ENCODE measurements around the gene TCF7L2.
A peak's percentile ranks its signal among the peaks of the same experiment; 100 is the strongest.

The TCF7L2 gene

DNA sequence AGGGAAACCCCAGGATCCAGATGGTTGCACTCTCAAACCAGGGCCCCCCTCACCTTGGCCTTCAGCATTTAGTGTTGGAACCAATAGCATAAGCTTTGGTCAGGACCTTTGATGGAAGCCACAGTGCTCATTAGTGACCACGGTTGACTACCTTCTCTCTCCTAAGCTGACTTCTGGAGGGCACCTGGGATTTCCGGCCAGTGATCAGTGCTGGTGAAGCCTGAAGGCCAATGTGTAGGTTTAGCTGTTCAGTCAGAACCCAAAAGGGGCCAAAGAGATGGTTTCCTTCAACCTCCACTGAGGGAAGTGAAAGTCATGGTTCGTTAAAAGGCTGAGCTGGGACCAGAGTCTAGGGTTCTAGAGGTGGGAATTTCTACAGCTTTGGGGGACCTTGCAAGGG is 46.4 kb downstream of the TCF7L2 start:
- peak; percentile 30 for DNase-seq (ENCODE audit: extremely low read depth, insufficient read length)

GRCh38 chr10:112999102-112999501 is 49.1 kb downstream of the TCF7L2 start:
- Histone ChIP-seq H3K4me3 (replicated peaks; ENCODE audit: low read depth, low read length) (no peak overlapping the region), H3K36me3 (ENCODE audit: control insufficient read depth, insufficient read depth, low read length) (no peaks in the 10 kb centered on the region), H3K27me3 (replicated peaks; ENCODE audit: control insufficient read depth, insufficient read depth, low read length) (no peaks in the 10 kb centered on the region)
- no peak for TF ChIP-seq CTCF (IDR thresholded peaks at IDR 0.05; ENCODE audit: insufficient read depth, low read length, poor library complexity, severe bottlenecking)
- DNase-seq (ENCODE audit: extremely low read depth, insufficient read length) = no peak

More for the DNA sequence above, 46.4 kb downstream of the TCF7L2 start:
- Histone ChIP-seq H3K27me3 (replicated peaks; ENCODE audit: control insufficient read depth, insufficient read depth, low read length) (no peaks in the 10 kb centered on the region), H3K4me3 (replicated peaks; ENCODE audit: low read depth, low read length) (no peak overlapping the region), H3K36me3 (ENCODE audit: control insufficient read depth, insufficient read depth, low read length) (no peaks in the 10 kb centered on the region)
- TF ChIP-seq CTCF (IDR thresholded peaks at IDR 0.05; ENCODE audit: insufficient read depth, low read length, poor library complexity, severe bottlenecking) = no peak

GRCh38 chr10:113000442-113000841 is 50.4 kb downstream of the TCF7L2 start:
- TF ChIP-seq CTCF (IDR thresholded peaks at IDR 0.05; ENCODE audit: insufficient read depth, low read length, poor library complexity, severe bottlenecking) = no peak

GRCh38 chr10:113000876-113001598 is 51.0 kb downstream of the TCF7L2 start:
- no peak for DNase-seq (ENCODE audit: extremely low read depth, insufficient read length)
- no peak overlapping the region for H3K4me3 ChIP-seq (replicated peaks; ENCODE audit: low read depth, low read length)
- H3K36me3 ChIP-seq (ENCODE audit: control insufficient read depth, insufficient read depth, low read length) = no peaks in the 10 kb centered on the region
- no peaks in the 10 kb centered on the region for H3K27me3 ChIP-seq (replicated peaks; ENCODE audit: control insufficient read depth, insufficient read depth, low read length)
- TF ChIP-seq CTCF (IDR thresholded peaks at IDR 0.05; ENCODE audit: insufficient read depth, low read length, poor library complexity, severe bottlenecking) = no peak

More at GRCh38 chr10:113000442-113000841, 50.4 kb downstream of the TCF7L2 start:
- Histone ChIP-seq H3K27me3 (replicated peaks; ENCODE audit: control insufficient read depth, insufficient read depth, low read length) (no peaks in the 10 kb centered on the region), H3K36me3 (ENCODE audit: control insufficient read depth, insufficient read depth, low read length) (no peaks in the 10 kb centered on the region), H3K4me3 (replicated peaks; ENCODE audit: low read depth, low read length) (no peak overlapping the region)
- no peak for DNase-seq (ENCODE audit: extremely low read depth, insufficient read length)

GRCh38 chr10:113001599-113002448 is 51.8 kb downstream of the TCF7L2 start:
- no peaks in the 10 kb centered on the region for H3K36me3 ChIP-seq (ENCODE audit: control insufficient read depth, insufficient read depth, low read length)
- DNase-seq (ENCODE audit: extremely low read depth, insufficient read length) = no peak
- H3K27me3 ChIP-seq (replicated peaks; ENCODE audit: control insufficient read depth, insufficient read depth, low read length) = peaks cover 2% of the 10 kb centered on the region; the same call in 1 of the 2 replicates
- no peak for TF ChIP-seq CTCF (IDR thresholded peaks at IDR 0.05; ENCODE audit: insufficient read depth, low read length, poor library complexity, severe bottlenecking)
- H3K4me3 ChIP-seq (replicated peaks; ENCODE audit: low read depth, low read length) = no peak overlapping the region
